ENCODE measurements around the gene ZBTB7C. TPM values are rescaled to one million over a fixed set of nuclear protein-coding genes. Genes with fewer than 3 reads are reported as not detected.

Gene ZBTB7C
- total RNA-seq, 1 experiment from 2014 or later: 0.18 TPM

DNA sequence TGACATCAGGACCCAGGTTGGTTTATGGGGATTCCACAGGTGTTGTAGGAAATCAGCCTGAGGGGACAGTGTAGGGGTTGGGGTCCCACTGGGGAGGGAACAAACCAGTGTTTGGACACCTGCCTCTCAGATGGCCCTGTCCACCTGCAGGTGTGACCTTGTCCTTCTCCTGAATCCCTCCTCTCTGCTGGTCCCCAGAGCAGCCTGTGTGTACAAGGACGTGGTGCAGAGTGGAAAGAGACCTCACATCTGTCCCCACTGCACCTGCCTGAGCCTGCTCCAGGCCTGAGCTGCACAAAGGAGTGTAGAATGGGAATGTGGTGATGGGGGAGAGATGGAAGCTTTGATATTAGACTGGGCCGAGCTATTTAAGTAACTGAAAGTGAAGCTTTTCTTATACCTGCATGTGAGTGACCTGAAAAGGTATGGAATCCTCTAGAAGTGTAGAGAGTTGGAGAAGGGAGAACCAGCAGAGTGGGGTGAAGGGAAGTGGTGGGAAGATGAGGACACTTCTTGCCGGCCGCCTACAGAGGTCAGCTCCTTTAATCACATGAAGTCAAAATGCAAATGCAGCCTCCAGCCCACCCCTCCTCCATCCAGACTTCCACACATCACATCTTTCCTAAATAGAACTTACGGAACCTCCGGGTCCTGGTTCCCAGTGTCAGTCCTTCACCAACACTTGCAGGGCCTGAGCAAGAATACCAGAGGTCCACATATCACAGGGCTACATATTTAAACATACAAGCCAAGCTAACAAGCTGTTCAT is 389.4 kb downstream of the ZBTB7C start:
- ChIA-PET POLR2A (no interaction called here), CTCF (no interaction called here)
- no peak overlapping the region for H3K27ac Mint-ChIP-seq (ENCODE audit: unreplicated experiment)
- no peak for TF ChIP-seq CTCF (IDR thresholded peaks at IDR 0.05; ENCODE audit: insufficient read depth in 1 of 2, low read depth in 1 of 2, low read length in 1 of 2, severe bottlenecking in 1 of 2, unreplicated experiment in 1 of 2)
- Histone ChIP-seq H3K9me3 (no peaks in the 10 kb centered on the region), H3K36me3 (ENCODE audit: control insufficient read depth, insufficient read depth, low read length) (no peaks in the 10 kb centered on the region), H3K27me3 (replicated peaks; ENCODE audit: control insufficient read depth, insufficient read depth, low read length) (no peaks in the 10 kb centered on the region), H3K4me3 (ENCODE audit: low read depth, low read length) (no peak overlapping the region), H3K4me1 (no peaks in the 10 kb centered on the region)
- peaks cover 5% of the 10 kb centered on the region for H3K27me3 Mint-ChIP-seq (ENCODE audit: insufficient read depth, unreplicated experiment)
- no peaks in the 10 kb centered on the region for H3K4me1 Mint-ChIP-seq (ENCODE audit: low read depth, unreplicated experiment)
- BruUV-seq (replicated peaks): no TSS peak
- intact Hi-C loops (cut with micrococcal nuclease; ENCODE audit: unreplicated experiment): no loop called here
- H3K9me3 Mint-ChIP-seq (ENCODE audit: unreplicated experiment): no peaks in the 10 kb centered on the region
- H3K4me3 Mint-ChIP-seq (ENCODE audit: unreplicated experiment): no peak overlapping the region
- DNase-seq: no peak
- no peaks in the 10 kb centered on the region for H3K36me3 Mint-ChIP-seq (ENCODE audit: insufficient read depth, unreplicated experiment)

DNA sequence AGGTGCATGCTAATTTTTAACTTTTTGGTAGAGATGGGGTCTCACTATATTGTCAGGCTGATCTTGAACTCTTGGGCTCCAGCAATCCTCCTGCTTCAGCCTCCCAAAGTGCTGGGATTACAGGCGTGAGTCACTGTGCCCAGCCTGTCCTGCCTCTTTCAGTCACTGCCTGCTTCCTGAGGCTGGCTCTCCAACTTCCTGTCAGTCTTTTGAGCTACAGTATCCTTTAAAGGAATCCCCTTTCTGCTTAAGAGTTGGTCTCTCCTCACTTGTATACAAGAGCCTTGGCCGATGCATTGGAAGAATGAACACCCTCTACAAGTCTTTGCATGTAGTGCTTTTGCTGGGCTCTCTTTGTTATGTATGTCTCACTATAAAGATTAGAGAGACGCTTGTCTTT is 390.3 kb downstream of the ZBTB7C start:
- no peaks in the 10 kb centered on the region for H3K27me3 ChIP-seq (replicated peaks; ENCODE audit: control insufficient read depth, insufficient read depth, low read length)
- no TSS peak for BruUV-seq (replicated peaks)
- ChIA-PET POLR2A (no interaction called here), CTCF (no interaction called here)
- no peaks in the 10 kb centered on the region for H3K36me3 ChIP-seq (ENCODE audit: control insufficient read depth, insufficient read depth, low read length)
- no peak overlapping the region for H3K4me3 Mint-ChIP-seq (ENCODE audit: unreplicated experiment)
- no peak for TF ChIP-seq CTCF (IDR thresholded peaks at IDR 0.05; ENCODE audit: insufficient read depth in 1 of 2, low read depth in 1 of 2, low read length in 1 of 2, severe bottlenecking in 1 of 2, unreplicated experiment in 1 of 2)
- H3K9me3 Mint-ChIP-seq (ENCODE audit: unreplicated experiment): no peaks in the 10 kb centered on the region
- H3K36me3 Mint-ChIP-seq (ENCODE audit: insufficient read depth, unreplicated experiment): no peaks in the 10 kb centered on the region
- no peaks in the 10 kb centered on the region for H3K4me1 ChIP-seq
- no peak overlapping the region for H3K4me3 ChIP-seq (ENCODE audit: low read depth, low read length)
- no peaks in the 10 kb centered on the region for H3K4me1 Mint-ChIP-seq (ENCODE audit: low read depth, unreplicated experiment)
- peaks cover 10% of the 10 kb centered on the region for H3K27me3 Mint-ChIP-seq (ENCODE audit: insufficient read depth, unreplicated experiment)
- intact Hi-C loops (cut with micrococcal nuclease; ENCODE audit: unreplicated experiment): no loop called here
- no peaks in the 10 kb centered on the region for H3K9me3 ChIP-seq
- no peak overlapping the region for H3K27ac Mint-ChIP-seq (ENCODE audit: unreplicated experiment)
- DNase-seq: no peak

GRCh38 chr18:48017635-48018034 is 391.5 kb downstream of the ZBTB7C start:
- no TSS peak for BruUV-seq (replicated peaks)

More at GRCh38 chr18:48017635-48018034, 391.5 kb downstream of the ZBTB7C start:
- H3K9me3 ChIP-seq: no peaks in the 10 kb centered on the region
- H3K36me3 ChIP-seq (ENCODE audit: control insufficient read depth, insufficient read depth, low read length): no peaks in the 10 kb centered on the region
- Mint-ChIP-seq H3K27me3 (ENCODE audit: insufficient read depth, unreplicated experiment) (peaks cover 13% of the 10 kb centered on the region), H3K4me3 (ENCODE audit: unreplicated experiment) (no peak overlapping the region), H3K9me3 (ENCODE audit: unreplicated experiment) (no peaks in the 10 kb centered on the region), H3K27ac (ENCODE audit: unreplicated experiment) (no peak overlapping the region), H3K4me1 (ENCODE audit: low read depth, unreplicated experiment) (no peaks in the 10 kb centered on the region), H3K36me3 (ENCODE audit: insufficient read depth, unreplicated experiment) (no peaks in the 10 kb centered on the region)
- no peak for TF ChIP-seq CTCF (IDR thresholded peaks at IDR 0.05; ENCODE audit: insufficient read depth in 1 of 2, low read depth in 1 of 2, low read length in 1 of 2, severe bottlenecking in 1 of 2, unreplicated experiment in 1 of 2)
- H3K4me1 ChIP-seq: no peaks in the 10 kb centered on the region
- H3K27me3 ChIP-seq (replicated peaks; ENCODE audit: control insufficient read depth, insufficient read depth, low read length): no peaks in the 10 kb centered on the region
- no peak for DNase-seq
- ChIA-PET CTCF (no interaction called here), POLR2A (no interaction called here)
- intact Hi-C loops (cut with micrococcal nuclease; ENCODE audit: unreplicated experiment): no loop called here
- no peak overlapping the region for H3K4me3 ChIP-seq (ENCODE audit: low read depth, low read length)
